HG03521 (cell line): ENCODE results near the gene MRM3.
"Not testable (repeated sequence)": the region's sequence is repeated elsewhere in the genome, so short reads cannot be mapped to it uniquely, and the experiment has no call there.

Source experiments
- ATAC-seq: cut with Tn5 transposase; IDR thresholded peaks from one replicate; pipeline ENCODE4 v1.9.1; 2021; ENCODE audit warnings: mild to moderate bottlenecking, moderate library complexity; ENCODE audit not compliant: unreplicated experiment

Gene MRM3

GRCh38 chr17:823501-823902 is 41.3 kb downstream of the MRM3 start:
- ATAC-seq = no peak

GRCh38 chr17:824378-824777 is 42.2 kb downstream of the MRM3 start:
- no peak for ATAC-seq

GRCh38 chr17:825216-825615 is 43.1 kb downstream of the MRM3 start:
- ATAC-seq = no peak

GRCh38 chr17:826778-827177 is 44.6 kb downstream of the MRM3 start:
- ATAC-seq = no peak

- ATAC-seq = no peak
Observed at GRCh38 chr17:828761-829160, 46.6 kb downstream of the MRM3 start.

GRCh38 chr17:829614-830013 is 47.5 kb downstream of the MRM3 start:
- ATAC-seq = not testable (repeated sequence)

GRCh38 chr17:830381-830780 is 48.2 kb downstream of the MRM3 start:
- ATAC-seq = no peak

- no peak for ATAC-seq
Observed at GRCh38 chr17:830950-831349, 48.8 kb downstream of the MRM3 start.

GRCh38 chr17:834136-834535 is 52.0 kb downstream of the MRM3 start:
- no peak for ATAC-seq

- no peak for ATAC-seq
Observed at GRCh38 chr17:835263-835662, 53.1 kb downstream of the MRM3 start.

- ATAC-seq = not testable (repeated sequence)
Observed at GRCh38 chr17:835721-836120, 53.6 kb downstream of the MRM3 start.

- ATAC-seq = no peak
Observed at GRCh38 chr17:836151-836550, 54.0 kb downstream of the MRM3 start.

GRCh38 chr17:838486-838885 is 56.3 kb downstream of the MRM3 start:
- no peak for ATAC-seq

GRCh38 chr17:841313-841712 is 59.2 kb downstream of the MRM3 start:
- ATAC-seq = no peak
